Heart right ventricle (tissue), 16 donors: ENCODE data around the gene CAMSAP1. TPM values are rescaled to one million over a fixed set of nuclear protein-coding genes. Genes with fewer than 3 reads are reported as not detected.

Experiments used
- ATAC-seq, 8 donors: fragments of 200-7000 bp; cut with Tn5 transposase; one replicate each; pipeline ENCODE4 v1.9.1; 2020; ENCODE audit warnings: mild to moderate bottlenecking in 8 of 8, moderate library complexity in 8 of 8, moderate number of reproducible peaks in 1 of 8
- DNase-seq, 2 donors: peaks; one replicate each; pipeline ENCODE4 v3.0.0-alpha.2; 2020
- H3K27ac ChIP-seq, 10 donors: fragments of 200-600 bp; sonication (generic) in 2 of 10; one replicate each; pipeline versions ENCODE4 v1.5.0 to v1.8.0; 2020 to 2022; ENCODE audit warnings: mild to moderate bottlenecking in 3 of 10
- H3K27me3 ChIP-seq, 7 donors: fragments of 200-600 bp; one replicate each; pipeline ENCODE4 v1.8.0; 2021 to 2022; ENCODE audit warnings: mild to moderate bottlenecking in 2 of 7
- H3K36me3 ChIP-seq, 9 donors: fragments of 200-600 bp; sonication (generic) in 1 of 9; one replicate each; pipeline versions ENCODE4 v1.5.0 to v1.8.0; 2020 to 2022; ENCODE audit warnings: mild to moderate bottlenecking in 2 of 9
- H3K4me1 ChIP-seq, 9 donors: fragments of 200-600 bp; sonication (generic) in 1 of 9; one replicate each; pipeline versions ENCODE4 v1.5.0 to v1.8.0; 2020 to 2022; ENCODE audit warnings: mild to moderate bottlenecking in 4 of 9
- H3K4me3 ChIP-seq, 10 donors: fragments of 200-600 bp; sonication (generic) in 2 of 10; one replicate each; pipeline versions ENCODE4 v1.5.0 to v1.8.0; 2020 to 2022; ENCODE audit warnings: mild to moderate bottlenecking in 7 of 10, moderate library complexity in 2 of 10
- H3K9me3 ChIP-seq, 11 donors: fragments of 200-600 bp in 10 of 11; sonication (generic) in 2 of 11; one replicate each; pipeline versions ENCODE4 v1.5.0 to v1.8.0; 2013 to 2022; ENCODE audit warnings: mild to moderate bottlenecking in 2 of 11, control low read depth in 1 of 11, moderate library complexity in 1 of 11
- CTCF ChIP-seq, 9 donors: fragments of 200-600 bp; sonication (generic) in 2 of 9; IDR thresholded peaks; one replicate each; pipeline versions ENCODE4 v1.5.0 to v1.8.0; 2021 to 2022; ENCODE audit warnings: antibody characterized with exemption in 9 of 9, mild to moderate bottlenecking in 5 of 9, moderate library complexity in 1 of 9
- WGBS, 2 donors: extraction: QIAGEN DNeasy Blood & Tissue Kit; methylation state at CpG; one replicate each; pipeline ENCODE4 v1.1.7; 2013; ENCODE audit warnings: inconsistent platforms in 1 of 2; 5-methylcytosine and 5-hydroxymethylcytosine counted together
- intact Hi-C, 10 donors: fragments of 100-400 bp; cut with DNase I; formaldehyde crosslinking; loops; one replicate each; pipeline versions ENCODE4 v1.11.1 to v1.14.2; 2022
- polyA plus RNA-seq, 2 donors: library from polyadenylated mRNA; stranded (reverse); fragments of 200-250 nt; gene quantifications; one replicate each; pipeline ENCODE4 v1.2.3, GENCODE V29; 2013
- total RNA-seq, 10 donors: library from RNA; stranded (reverse); fragmentation: NEBNext Ultra II Directional in 3 of 10; extraction: Animal tissue kit (Norgen Biotek cat#: 25700) in 3 of 10; gene quantifications; one replicate each; pipeline versions ENCODE4 v1.2.1 to v1.2.4, GENCODE V29; 2021 to 2023
- donor health status: Arrhythmogenic right ventricular cardiomyopathy.
- donor health status: ischemic (EF 13 %, LVEDD 7.1; RV severe dilation, severe dysfunction).
- donor health status: healthy with polysubstance abuse.
- donor health status: DM: no; HTN: yes; CAD: no.
- donor health status: DM: no; HTN: no; CAD: no.
- donor health status: ischemic (EF 25% LVEDD 6.9; RV normal size, moderate dysfunction).
- donor health status: ischemic (EF 25% LVEDD 5.7; RV mildly dilated, moderate dysfunction).
- donor health status: healthy.
- donor health status: DM: yes; HTN: yes; CAD: no.
- donor health status: Ischemic cardiomyopathy.
- donor health status: ischemic (EF 35%, LVEDD 5.7; RV mildly dilated, moderate dysfunction).
- donor health status: nonischemic (EF 11% LVEDD 7.7; RV severe dilation, severe dysfunction).
- donor health status: DM: yes; HTN: yes; CAD: no.
- donor health status: PGD.
- donor health status: ischemic (EF 29% LVEDD 5.4; RV normal size, mild dysfunction).
- donor health status: nonischemic (EF 23%, LVEDD 6.1; RV moderate dilation, normal function).

The CAMSAP1 gene
- total and polyA plus RNA-seq, 12 donors: 6.7 to 25.0 (median 19.4) TPM

GRCh38 chr9:135869909-135870308 lies 37.4 kb downstream of the CAMSAP1 start:
- intact Hi-C loops: loop anchor here in 6 of 10 donors (5.0 to 10.0 kb wide), 5 partner anchors 32 to 255 kb away; partner anchors contain the start of gene CAMSAP1 (in 1 of the 6)
- Histone ChIP-seq H3K27ac (no peak overlapping the region), H3K36me3 (peaks cover 0 to 15% (median 0%) of the 10 kb centered on the region in 9 donors), H3K9me3 (no peaks in the 10 kb centered on the region), H3K4me1 (no peaks in the 10 kb centered on the region), H3K27me3 (no peaks in the 10 kb centered on the region), H3K4me3 (no peak overlapping the region)
- 92 to 93% methylated on average over 3 of the region's 3 CpGs for WGBS, 2 donors
- TF ChIP-seq CTCF (IDR thresholded peaks at IDR 0.05): no peak
- DNase-seq (no peak), ATAC-seq (no peak)

DNA sequence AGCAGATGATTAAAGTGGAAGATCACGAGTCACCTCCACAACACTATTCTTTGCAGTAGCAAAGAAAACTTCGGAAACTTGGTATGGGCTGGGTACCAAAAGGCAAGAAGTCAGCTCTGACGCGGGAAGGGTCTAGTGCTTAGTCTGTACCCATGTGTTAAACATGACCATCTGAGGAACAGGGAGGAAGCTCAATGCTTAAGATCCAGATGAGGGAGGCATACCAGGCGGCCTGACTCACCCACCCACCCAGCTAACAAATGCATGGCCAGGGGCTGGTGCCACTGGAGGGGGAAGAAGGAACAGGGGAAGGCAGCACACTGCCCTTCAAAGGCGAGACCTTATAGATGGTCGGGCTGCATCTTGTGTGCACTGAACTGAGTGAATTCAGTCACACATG lies 41.8 kb downstream of the CAMSAP1 start:
- 92 to 97% methylated on average over 7 of the region's 7 CpGs for WGBS, 2 donors
- ATAC-seq: no peak
- H3K27me3 ChIP-seq: no peaks in the 10 kb centered on the region

DNA sequence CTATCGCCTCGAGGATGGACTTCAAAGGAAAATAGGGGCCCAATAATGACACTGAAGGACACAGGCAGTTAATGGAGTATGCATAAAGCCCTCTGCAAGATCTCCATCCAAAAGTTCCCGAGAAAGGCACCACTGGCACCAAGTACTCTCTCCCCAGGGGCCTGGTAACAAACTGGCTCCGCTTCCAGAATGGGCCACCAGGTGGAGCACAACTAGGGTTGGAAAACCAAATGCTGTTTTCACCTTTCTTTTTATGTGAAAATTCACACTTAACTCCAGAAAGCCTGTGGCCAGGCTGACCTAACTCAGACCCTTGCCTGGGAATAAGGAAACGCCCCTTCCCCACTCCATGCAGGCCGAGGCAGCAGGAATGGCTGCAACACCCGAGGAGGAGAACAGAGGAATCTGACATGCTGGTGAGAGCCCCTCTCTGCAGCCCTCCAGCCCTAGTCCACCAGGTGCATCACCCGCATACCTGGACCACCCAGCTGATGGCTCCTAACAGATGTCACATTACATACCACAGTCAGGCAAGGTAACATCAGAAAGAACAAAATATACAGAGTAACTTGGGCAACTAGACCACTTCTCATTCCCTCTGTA lies 42.8 kb downstream of the CAMSAP1 start:
- H3K27ac ChIP-seq: no peak overlapping the region
- H3K27me3 ChIP-seq: no peaks in the 10 kb centered on the region
- no peaks in the 10 kb centered on the region for H3K9me3 ChIP-seq
- 40 to 42% methylated on average over 8 of the region's 8 CpGs for WGBS, 2 donors
- H3K4me1 ChIP-seq: peaks cover 0 to 12% (median 6%) of the 10 kb centered on the region in 9 donors
- no peak overlapping the region for H3K4me3 ChIP-seq
- intact Hi-C loops: loop anchor here in 9 of 10 donors (2.0 to 10.0 kb wide), 7 partner anchors 38 to 260 kb away; partner anchors contain the start of genes CAMSAP1 (in 3 of the 9) and UBAC1 (in 1 of the 9)
- H3K36me3 ChIP-seq: peaks cover 0 to 29% (median 0%) of the 10 kb centered on the region in 9 donors
- peak; percentile 71 to 92 (median 86) for TF ChIP-seq CTCF (IDR thresholded peaks at IDR 0.05)
- peak in 6 of 8 donors; percentile 11 to 77 (median 38) for ATAC-seq
- peak; percentile 66 to 71 for DNase-seq

More for the DNA sequence above, 41.8 kb downstream of the CAMSAP1 start:
- Histone ChIP-seq H3K4me1 (peaks cover 0 to 12% (median 6%) of the 10 kb centered on the region in 9 donors), H3K27ac (no peak overlapping the region), H3K4me3 (no peak overlapping the region), H3K36me3 (peaks cover 0 to 29% (median 0%) of the 10 kb centered on the region in 9 donors), H3K9me3 (no peaks in the 10 kb centered on the region)
- intact Hi-C loops: loop anchor here in 7 of 10 donors (2.0 to 10.0 kb wide), 6 partner anchors 37 to 259 kb away; partner anchors contain the start of gene CAMSAP1 (in 1 of the 7)
- DNase-seq: no peak
- no peak for TF ChIP-seq CTCF (IDR thresholded peaks at IDR 0.05)

GRCh38 chr9:135862809-135863208 lies 44.5 kb downstream of the CAMSAP1 start:
- TF ChIP-seq CTCF (IDR thresholded peaks at IDR 0.05): no peak
- no peak overlapping the region for H3K27ac ChIP-seq
- intact Hi-C loops: loop anchor here in 6 of 10 donors (5.0 to 10.0 kb wide), 5 partner anchors 44 to 262 kb away; partner anchors contain the start of genes CAMSAP1 (in 2 of the 6) and UBAC1 (in 1 of the 6)
- H3K9me3 ChIP-seq: no peaks in the 10 kb centered on the region
- H3K36me3 ChIP-seq: peaks cover 0 to 42% (median 2%) of the 10 kb centered on the region in 9 donors
- ATAC-seq: no peak
- WGBS, 2 donors: 92 to 96% methylated on average over 8 of the region's 8 CpGs
- peaks cover 0 to 12% (median 6%) of the 10 kb centered on the region in 9 donors for H3K4me1 ChIP-seq
- H3K4me3 ChIP-seq: no peak overlapping the region
- H3K27me3 ChIP-seq: no peaks in the 10 kb centered on the region
- DNase-seq: no peak
